HEK293T (cell line): ENCODE results near the gene RTP5.
"Not testable (repeated sequence)": the region's sequence is repeated elsewhere in the genome, so short reads cannot be mapped to it uniquely, and the experiment has no call there.

Source experiments
- FOXA1 ChIP-seq: fragments of 450-650 bp; IDR thresholded peaks from 2 replicates; pipeline ENCODE4 v1.6.1; 2016; ENCODE audit warnings: mild to moderate bottlenecking
- PKNOX1 ChIP-seq: fragments of 450-650 bp; IDR thresholded peaks from 2 replicates; pipeline ENCODE4 v1.6.1; 2016

DNA sequence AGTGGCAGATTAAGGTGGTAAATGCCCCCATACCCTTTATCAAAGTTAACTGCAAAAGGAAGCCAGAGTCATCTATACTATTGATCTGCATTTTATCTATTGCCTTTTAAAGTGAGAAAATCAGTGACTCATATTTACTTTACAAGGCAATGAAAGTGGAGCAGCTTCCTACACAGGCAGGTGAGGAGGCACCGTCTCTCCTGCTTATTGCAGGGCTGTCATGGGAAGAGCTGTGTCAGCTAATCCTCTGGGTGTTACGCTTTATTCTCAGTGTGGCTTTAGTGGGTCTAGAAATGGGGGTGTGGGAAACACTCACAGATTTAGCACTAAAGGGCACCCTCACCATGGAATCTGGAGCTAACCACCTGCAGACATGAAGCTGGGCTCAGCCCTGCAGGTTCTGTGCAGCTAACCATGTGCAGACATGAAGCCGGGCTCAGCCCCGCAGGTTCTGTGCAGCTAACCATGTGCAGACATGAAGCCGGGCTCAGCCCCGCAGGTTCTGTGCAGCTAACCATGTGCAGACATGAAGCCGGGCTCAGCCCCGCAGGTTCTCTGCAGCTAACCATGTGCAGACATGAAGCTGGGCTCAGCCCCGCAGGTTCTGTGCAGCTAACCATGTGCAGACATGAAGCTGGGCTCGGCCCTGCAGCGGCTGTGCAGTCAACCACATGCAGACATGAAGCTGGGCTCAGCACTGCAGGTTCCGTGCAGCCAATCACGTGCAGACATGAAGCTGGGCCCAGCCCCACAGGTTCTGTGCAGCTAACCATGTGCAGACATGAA, 53.5 kb downstream of the RTP5 start:
- TF ChIP-seq PKNOX1, FOXA1: not testable (repeated sequence)
